ENCODE results near the gene SH3BGRL.
"Not testable (repeated sequence)": the region's sequence is repeated elsewhere in the genome, so short reads cannot be mapped to it uniquely, and the experiment has no call there.

The SH3BGRL gene

DNA sequence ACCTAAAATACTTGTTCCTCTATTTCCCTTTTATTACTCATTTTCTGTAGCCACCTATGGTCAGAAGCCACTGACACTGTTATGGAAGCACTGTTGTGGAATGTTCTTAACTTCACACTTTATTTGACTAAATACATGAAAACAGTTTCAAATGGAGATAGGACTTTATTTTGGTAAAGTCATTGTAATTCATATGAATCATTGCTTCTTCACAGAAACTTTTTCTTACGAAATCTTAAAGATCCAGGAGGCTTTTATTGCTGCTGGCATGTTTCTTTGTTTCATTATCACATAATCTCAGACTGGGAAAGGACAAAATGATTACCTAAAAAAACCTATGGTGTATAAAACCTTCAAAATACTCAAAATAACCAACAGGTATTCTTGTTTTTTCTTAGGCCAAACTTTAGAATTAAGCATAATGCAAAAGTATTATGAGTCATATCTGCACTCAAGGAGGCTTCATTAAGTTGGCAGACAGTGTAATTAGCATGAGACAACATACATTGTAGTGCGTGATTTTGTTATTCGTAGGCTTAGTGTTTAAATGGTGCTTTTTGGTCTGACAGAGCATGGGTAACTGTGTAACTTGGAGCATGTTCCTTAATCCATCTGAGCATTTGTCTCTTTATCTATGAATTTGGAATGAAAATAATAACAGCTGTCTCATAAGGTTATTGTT, 58.0 kb downstream of the SH3BGRL start:
- DNase-seq (ENCODE audit: low spot score), result no peak

GRCh38 chrX:81261576-81261975, 59.7 kb downstream of the SH3BGRL start:
- DNase-seq (ENCODE audit: low spot score), result no peak

GRCh38 chrX:81263059-81263458, 61.2 kb downstream of the SH3BGRL start:
- no peak for DNase-seq (ENCODE audit: low spot score)

DNA sequence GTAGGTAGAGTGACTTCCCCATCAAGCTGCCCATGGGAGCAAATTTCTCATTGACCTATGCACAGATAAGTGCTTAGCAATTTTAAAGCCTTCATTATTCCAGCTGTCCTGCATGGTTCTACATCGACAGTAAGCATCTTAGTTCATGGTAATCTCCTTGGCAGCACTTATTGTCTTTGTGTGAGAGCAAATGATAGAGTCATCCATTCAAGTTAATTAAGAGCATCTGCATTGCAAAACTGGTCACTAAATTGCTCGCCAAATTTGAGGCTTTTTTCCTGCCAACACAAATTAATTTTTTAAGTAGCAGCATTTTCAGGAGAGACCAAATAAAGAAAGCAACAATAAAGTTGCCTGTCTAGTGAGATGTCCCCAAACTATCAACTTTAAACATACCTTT, 76.7 kb downstream of the SH3BGRL start:
- DNase-seq (ENCODE audit: low spot score), result no peak

- DNase-seq (ENCODE audit: low spot score), result no peak
These were observed 78.2 kb downstream of the SH3BGRL start for GRCh38 chrX:81280148-81280547.

DNA sequence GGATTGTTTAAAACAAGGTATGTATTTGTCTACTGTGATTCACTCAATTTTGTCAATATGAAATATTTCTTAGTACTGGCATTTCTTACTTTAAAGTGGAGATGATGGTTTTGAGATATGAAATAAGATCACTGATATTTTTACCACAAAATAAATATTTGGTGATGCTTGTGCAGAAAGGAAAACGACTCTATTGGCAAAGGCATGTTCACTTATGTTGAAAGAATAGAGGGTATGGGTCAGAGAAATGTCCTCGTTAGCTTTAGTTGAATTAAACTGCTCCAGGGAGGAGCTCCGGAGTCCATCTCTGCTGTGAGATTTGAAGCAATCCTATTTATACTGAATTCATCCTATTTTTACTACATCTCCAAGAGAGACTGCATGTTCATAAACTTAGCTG, 84.2 kb downstream of the SH3BGRL start:
- DNase-seq (ENCODE audit: low spot score), result no peak

GRCh38 chrX:81286608-81287007, 84.7 kb downstream of the SH3BGRL start:
- no peak for DNase-seq (ENCODE audit: low spot score)

- DNase-seq (ENCODE audit: low spot score), result no peak
These were observed 90.1 kb downstream of the SH3BGRL start for GRCh38 chrX:81291996-81292395.

DNA sequence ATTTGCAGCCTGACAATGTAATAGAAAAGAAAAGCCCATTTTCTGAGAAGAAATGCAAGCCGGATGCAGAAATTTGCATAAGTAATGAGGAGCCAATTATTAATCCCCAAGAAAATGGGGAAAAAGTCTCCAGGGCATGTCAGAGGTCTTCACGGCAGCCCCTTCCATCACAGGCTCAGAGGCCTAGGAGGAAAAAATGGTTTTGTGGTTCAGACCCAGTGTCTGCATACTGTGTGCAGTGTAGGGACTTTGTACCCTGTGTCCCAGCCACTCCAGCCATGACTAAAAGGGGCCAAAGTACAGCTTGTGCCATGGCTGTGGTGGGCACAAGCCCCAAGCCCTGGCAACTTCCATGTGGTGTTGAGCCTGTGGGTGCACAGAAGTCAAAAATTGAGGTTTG, 92.2 kb downstream of the SH3BGRL start:
- DNase-seq (ENCODE audit: low spot score), result no peak

- DNase-seq (ENCODE audit: low spot score), result no peak
These were observed 100.0 kb downstream of the SH3BGRL start for GRCh38 chrX:81301877-81302276.

DNA sequence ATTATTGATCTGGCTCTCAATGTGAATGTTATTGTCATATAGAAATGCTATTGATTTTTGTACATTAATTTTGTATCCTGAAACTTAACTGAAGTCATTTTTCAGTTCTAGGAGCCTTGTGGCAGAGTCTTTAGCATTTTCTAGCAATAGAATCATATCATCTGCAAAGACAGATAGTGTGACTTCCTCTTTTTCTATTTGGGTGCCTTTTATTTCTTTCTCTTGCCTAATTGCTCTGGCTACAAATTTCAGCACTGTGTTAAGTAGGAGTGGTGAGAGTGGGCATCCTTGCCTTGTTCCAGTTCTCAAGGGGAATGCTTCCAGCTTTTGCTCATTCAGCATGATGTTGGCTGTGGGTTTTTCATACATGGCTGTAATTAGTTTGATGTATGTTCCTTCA, 102.7 kb downstream of the SH3BGRL start:
- DNase-seq (ENCODE audit: low spot score), result no peak

GRCh38 chrX:81305240-81305639, 103.3 kb downstream of the SH3BGRL start:
- no peak for DNase-seq (ENCODE audit: low spot score)

DNA sequence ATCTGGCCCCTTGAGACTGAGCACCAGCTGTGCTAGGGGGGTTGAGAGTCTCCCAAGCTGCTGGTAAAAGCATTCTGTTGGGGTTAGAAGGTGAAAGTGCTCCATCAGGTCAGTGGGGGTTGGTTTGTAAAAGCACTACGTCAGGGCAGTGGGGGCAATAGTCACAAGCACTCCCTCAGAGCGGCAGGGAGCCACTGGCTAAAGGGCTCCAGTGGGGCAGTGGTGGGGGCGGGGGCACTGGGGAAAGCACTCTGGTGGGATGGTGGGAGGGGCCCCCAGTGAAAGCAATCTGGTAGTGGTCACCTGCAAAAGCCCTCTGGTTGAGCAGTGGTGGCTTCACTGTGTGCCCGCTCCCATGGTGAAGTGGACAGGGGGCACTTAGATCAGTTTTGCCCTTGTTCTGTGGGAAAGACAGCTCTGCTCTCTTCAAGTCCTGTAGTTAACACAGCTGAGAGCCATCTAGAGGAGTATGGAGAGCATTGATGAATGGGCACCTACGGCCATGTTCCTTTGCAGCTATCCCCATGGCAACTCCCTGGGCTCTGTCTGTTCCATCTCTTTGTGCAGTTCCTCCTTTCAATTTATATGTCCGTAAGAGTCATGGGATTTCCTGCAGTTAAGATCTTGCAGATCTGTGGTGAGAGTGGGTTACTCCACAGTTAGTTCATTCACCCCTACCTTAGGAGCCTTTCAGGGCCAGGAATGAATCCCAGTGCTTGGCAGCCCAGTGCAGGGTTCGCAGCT, 106.4 kb downstream of the SH3BGRL start:
- DNase-seq (ENCODE audit: low spot score), result no peak

- no peak for DNase-seq (ENCODE audit: low spot score)
These were observed 114.3 kb downstream of the SH3BGRL start for GRCh38 chrX:81316163-81316562.

DNA sequence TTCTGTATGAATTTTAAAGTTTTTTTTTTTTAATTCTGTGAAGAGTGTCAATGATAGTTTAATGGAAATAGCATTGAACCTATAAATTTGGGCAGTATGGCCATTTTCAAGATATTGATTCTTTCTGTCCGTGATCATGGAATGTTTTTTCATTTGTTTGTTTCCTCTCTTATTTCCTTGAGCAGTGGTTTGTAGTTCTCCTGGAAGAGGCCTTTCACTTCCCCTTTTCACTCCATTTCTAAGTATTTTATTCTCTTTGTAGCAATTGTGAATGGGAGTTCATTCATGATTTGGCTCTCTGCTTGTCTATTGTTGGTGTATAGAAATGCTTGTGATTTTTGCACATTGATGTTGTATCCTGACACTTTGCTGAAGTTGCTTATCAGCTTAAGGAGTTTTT, 129.8 kb downstream of the SH3BGRL start:
- not testable (repeated sequence) for DNase-seq (ENCODE audit: low spot score)

- DNase-seq (ENCODE audit: low spot score), result no peak
These were observed 134.7 kb downstream of the SH3BGRL start for GRCh38 chrX:81336455-81337152.

- no peak for DNase-seq (ENCODE audit: low spot score)
These were observed 135.9 kb downstream of the SH3BGRL start for GRCh38 chrX:81337805-81338204.

DNA sequence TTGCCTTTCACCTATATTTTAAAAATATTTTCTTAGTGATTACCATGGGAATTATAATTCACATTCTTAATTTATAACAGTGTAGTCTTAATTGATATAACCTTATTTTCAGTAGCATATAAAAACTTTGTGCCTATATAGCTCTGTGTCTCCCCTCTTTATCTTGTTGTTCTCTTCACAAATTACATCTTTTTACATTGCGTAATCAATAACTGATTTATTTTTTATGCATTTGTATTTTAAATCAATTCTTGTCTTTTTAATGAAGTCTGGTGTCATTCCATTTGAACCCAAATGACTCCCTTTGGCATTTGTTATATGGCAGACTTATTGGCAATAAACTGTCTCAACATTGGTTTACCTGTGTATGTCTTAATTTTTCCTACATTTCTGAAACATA, 137.0 kb downstream of the SH3BGRL start:
- no peak for DNase-seq (ENCODE audit: low spot score)

DNA sequence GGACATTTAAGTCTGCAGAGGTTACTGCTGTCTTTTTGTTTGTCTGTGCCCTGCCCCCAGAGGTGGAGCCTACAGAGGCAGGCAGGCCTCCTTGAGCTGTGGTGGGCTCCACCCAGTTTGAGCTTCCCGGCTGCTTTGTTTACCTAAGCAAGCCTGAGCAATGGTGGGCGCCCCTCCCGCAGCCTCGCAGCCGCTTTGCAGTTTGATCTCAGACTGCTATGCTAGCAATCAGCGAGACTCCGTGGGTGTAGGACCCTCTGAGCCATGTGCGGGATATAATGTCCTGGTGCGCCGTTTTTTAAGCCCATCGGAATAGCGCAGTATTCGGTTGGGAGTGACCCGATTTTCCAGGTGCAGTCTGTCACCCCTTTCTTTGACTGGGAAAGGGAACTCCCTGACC, 143.4 kb downstream of the SH3BGRL start:
- not testable (repeated sequence) for DNase-seq (ENCODE audit: low spot score)
